IMR-90 (cell line): ENCODE results near the gene TMOD4. TPM values are rescaled to one million over a fixed set of nuclear protein-coding genes. Genes with fewer than 3 reads are reported as not detected.
A peak's percentile ranks its signal among the peaks of the same experiment; 100 is the strongest.
"Not testable (repeated sequence)": the region's sequence is repeated elsewhere in the genome, so short reads cannot be mapped to it uniquely, and the experiment has no call there.

ENCODE experiments used
- ATAC-seq: fragments of 200-7000 bp; cut with Tn5 transposase; 2 replicates; pipeline ENCODE4 v1.9.1; 2020; ENCODE audit warnings: low read depth, mild to moderate bottlenecking, moderate library complexity
- BruUV-seq: library from RNA; stranded (reverse); fragments of 400-500 nt; replicated peaks from 2 replicates; lab custom pipeline; 2021; lab: Mats Ljungman, UMichigan
- CTCF ChIA-PET: fragments of 300-600 bp; formaldehyde crosslinking; extraction: SDS; loops from one replicate; lab custom pipeline; 2021; ENCODE audit warnings: antibody characterized with exemption; lab: Yijun Ruan, JAX
- POLR2A ChIA-PET: fragments of 300-600 bp; sonication (Branson Sonifier 250); formaldehyde crosslinking; loops from one replicate; lab custom pipeline; 2022; ENCODE audit warnings: antibody characterized with exemption; ENCODE audit not compliant: unreplicated experiment; lab: Charles Lee
- DNase-seq: peaks from one replicate; pipeline ENCODE4 v3.0.0; 2013
- H2AFZ ChIP-seq: replicated peaks from 2 replicates; pipeline ENCODE3; 2013; ENCODE audit warnings: low read length, mild to moderate bottlenecking; ENCODE audit not compliant: poor library complexity
- H2AK5ac ChIP-seq: 2 replicates; pipeline ENCODE4 v1.6.1; 2013; ENCODE audit warnings: low read depth, low read length, inconsistent platforms
- H2AK9ac ChIP-seq: replicated peaks from 2 replicates; pipeline ENCODE3; 2013; ENCODE audit warnings: mild to moderate bottlenecking, low read depth, low read length, moderate library complexity; ENCODE audit not compliant: poor library complexity
- H2BK120ac ChIP-seq: 2 replicates; pipeline ENCODE4 v1.6.1; 2013; ENCODE audit warnings: low read depth, low read length, inconsistent platforms
- H2BK15ac ChIP-seq: 3 replicates; pipeline ENCODE4 v1.6.1; 2013; ENCODE audit warnings: low read depth, low read length, inconsistent platforms
- H2BK20ac ChIP-seq: 2 replicates; pipeline ENCODE4 v1.6.1; 2013; ENCODE audit warnings: low read depth, mild to moderate bottlenecking, inconsistent platforms, low read length, moderate library complexity
- H2BK5ac ChIP-seq: 2 replicates; pipeline ENCODE4 v1.6.1; 2013; ENCODE audit warnings: mild to moderate bottlenecking, low read depth, low read length, inconsistent platforms; ENCODE audit not compliant: poor library complexity, severe bottlenecking
- H3K14ac ChIP-seq: replicated peaks from 2 replicates; pipeline ENCODE4 v1.6.1; 2013; ENCODE audit warnings: low read depth, low read length, inconsistent platforms
- H3K18ac ChIP-seq: 2 replicates; pipeline ENCODE4 v1.6.1; 2013; ENCODE audit warnings: low read depth, low read length, control low read depth
- H3K23ac ChIP-seq: 2 replicates; pipeline ENCODE4 v1.6.1; 2013; ENCODE audit warnings: low read depth, low read length, inconsistent platforms
- H3K27ac ChIP-seq: 2 replicates; pipeline ENCODE4 v1.5.1; 2013; ENCODE audit warnings: mild to moderate bottlenecking, control low read depth, low read length; ENCODE audit not compliant: insufficient read depth
- H3K27me3 ChIP-seq: 2 replicates; pipeline ENCODE4 v1.6.1; 2013; ENCODE audit warnings: low read length; ENCODE audit not compliant: control insufficient read depth, insufficient read depth
- H3K36me3 ChIP-seq: 2 replicates; pipeline ENCODE4 v1.6.1; 2013; ENCODE audit warnings: low read length, mixed read lengths; ENCODE audit not compliant: control insufficient read depth, insufficient read depth
- H3K4ac ChIP-seq: 2 replicates; pipeline ENCODE4 v1.6.1; 2013; ENCODE audit warnings: low read depth, low read length, inconsistent platforms
- H3K4me1 ChIP-seq: 2 replicates; pipeline ENCODE4 v1.6.1; 2013; ENCODE audit warnings: low read length, mixed read lengths; ENCODE audit not compliant: control insufficient read depth, insufficient read depth
- H3K4me2 ChIP-seq: 2 replicates; pipeline ENCODE4 v1.6.1; 2013; ENCODE audit warnings: low read depth, mild to moderate bottlenecking, control low read depth, low read length, moderate library complexity
- H3K4me3 ChIP-seq: 2 replicates; pipeline ENCODE4 v1.5.1; 2013; ENCODE audit warnings: low read depth, mild to moderate bottlenecking, control low read depth, low read length, moderate library complexity; ENCODE audit not compliant: insufficient read depth
- H3K56ac ChIP-seq: 2 replicates; pipeline ENCODE4 v1.6.1; 2013; ENCODE audit warnings: low read length, inconsistent platforms; ENCODE audit not compliant: insufficient read depth; ENCODE audit errors: extremely low read depth
- H3K79me1 ChIP-seq, 2 experiments: 2 replicates each; pipeline ENCODE4 v1.6.1; 2013; ENCODE audit warnings: low read length in 2 of 2, inconsistent platforms in 1 of 2, low read depth in 1 of 2
- H3K9ac ChIP-seq: 2 replicates; pipeline ENCODE4 v1.6.1; 2013; ENCODE audit warnings: low read depth, low read length, control low read depth
- H3K9me1 ChIP-seq: 2 replicates; pipeline ENCODE4 v1.6.1; 2013; ENCODE audit warnings: low read length, inconsistent platforms; ENCODE audit not compliant: insufficient read depth
- H3K9me3 ChIP-seq: 2 replicates; pipeline ENCODE4 v1.6.1; 2013; ENCODE audit warnings: low read length; ENCODE audit not compliant: control insufficient read depth, insufficient read depth
- H4K20me1 ChIP-seq: 2 replicates; pipeline ENCODE4 v1.6.1; 2013; ENCODE audit warnings: low read length, inconsistent platforms; ENCODE audit not compliant: insufficient read depth
- H4K5ac ChIP-seq: 2 replicates; pipeline ENCODE4 v1.6.1; 2013; ENCODE audit warnings: mild to moderate bottlenecking, low read depth, low read length, control low read depth
- H4K8ac ChIP-seq, 2 experiments: 2 replicates each; pipeline ENCODE4 v1.6.1; 2013; ENCODE audit warnings: low read depth in 2 of 2, low read length in 2 of 2, control low read depth in 1 of 2, inconsistent platforms in 1 of 2
- H4K91ac ChIP-seq: 2 replicates; pipeline ENCODE4 v1.6.1; 2013; ENCODE audit warnings: low read depth, low read length, inconsistent platforms; ENCODE audit not compliant: insufficient read depth
- WGBS, 2 experiments: methylation state at CpG; one replicate each; pipeline versions ENCODE4 v1.1.5 to v1.1.7; 2013; ENCODE audit warnings: missing lambda C conversion rate in 2 of 2; ENCODE audit not compliant: insufficient read length in 1 of 2; ENCODE audit errors: extremely low coverage in 2 of 2; 5-methylcytosine and 5-hydroxymethylcytosine counted together
- dilution Hi-C: fragments of 300-500 bp; cut with HindIII; formaldehyde crosslinking; loops from one replicate; pipeline ENCODE4 v1.14.3; 2018; ENCODE audit warnings: low sequenced_read_pairs; ENCODE audit not compliant: unreplicated experiment
- in situ Hi-C: fragments of 300-500 bp; cut with MboI; formaldehyde crosslinking; loops from 3 replicates; pipeline ENCODE4 v1.14.3; 2019; ENCODE audit warnings: low sequenced_read_pairs, inconsistent platforms, mixed read lengths
- intact Hi-C: fragments of 100-400 bp; cut with micrococcal nuclease; formaldehyde crosslinking; loops from 2 replicates; pipeline ENCODE4 v1.10.0; 2022
- polyA plus RNA-seq, 3 experiments: library from polyadenylated mRNA; depleted of rRNA; stranded (reverse); fragments of >200 nt; gene quantifications; 2 replicates each; pipeline ENCODE4 v1.2.3, GENCODE V29; 2012; ENCODE audit warnings: low replicate concordance in 1 of 3
- total RNA-seq: library from RNA; depleted of rRNA; stranded (reverse); fragments of >200 nt; gene quantifications from 2 replicates; pipeline ENCODE4 v1.2.3, GENCODE V29; 2012

TMOD4 gene
- total and polyA plus RNA-seq, 2 of the 4 experiments (the other 2 are of a cell fraction), result 0.27 TPM; not detected in 1

DNA sequence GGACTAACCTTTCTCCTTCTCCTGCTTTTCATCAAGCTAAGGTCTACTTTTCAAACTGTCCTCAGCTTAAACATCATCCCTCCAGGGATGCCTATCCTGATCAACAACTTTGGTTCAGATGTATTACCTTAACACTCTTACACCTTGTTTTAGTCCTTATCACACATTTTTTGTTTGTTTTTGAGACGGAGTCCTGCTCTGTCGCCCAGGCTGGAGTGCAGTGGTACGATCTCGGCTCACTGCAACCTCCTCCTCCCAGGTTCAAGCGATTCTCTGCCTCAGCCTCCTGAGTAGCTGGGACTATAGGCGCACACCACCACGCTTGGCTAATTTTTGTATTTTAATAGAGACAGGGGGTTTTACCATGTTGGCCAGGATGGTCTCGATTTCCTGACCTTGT lies 12.9 kb upstream of the TMOD4 start:
- Histone ChIP-seq H3K23ac (peak overlapping the region; percentile 19), H3K36me3 (peaks cover 16% of the 10 kb centered on the region), H3K14ac (0 out of 2 replicates have a peak overlapping the region, but pooled peaks have one; percentile 0), H3K9ac (0 out of 2 replicates have a peak overlapping the region, but pooled peaks have one; percentile 93), H3K9me1 (peaks cover 12% of the 10 kb centered on the region; the same call in 1 of the 2 replicates), H3K79me1 (peaks cover 29 to 45% of the 10 kb centered on the region in 2 experiments), H3K4me2 (peak overlapping the region; percentile 84), H3K4me3 (peak overlapping the region; percentile 73)
- POLR2A ChIA-PET, H2BK20ac ChIP-seq, H3K4ac ChIP-seq, in situ Hi-C loops, BruUV-seq, dilution Hi-C loops, H2BK15ac ChIP-seq, H3K18ac ChIP-seq, H3K27me3 ChIP-seq, H4K5ac ChIP-seq, H4K20me1 ChIP-seq, ATAC-seq, H4K8ac ChIP-seq, H4K91ac ChIP-seq, H3K27ac ChIP-seq, H2BK5ac ChIP-seq, H3K9me3 ChIP-seq, intact Hi-C loops, H2BK120ac ChIP-seq, H2AFZ ChIP-seq, H2AK9ac ChIP-seq, H3K4me1 ChIP-seq, H2AK5ac ChIP-seq, H3K56ac ChIP-seq, DNase-seq: not testable (repeated sequence)
- WGBS, 2 experiments, result no CpG with 5 or more reads among the region's 8 CpGs
- CTCF ChIA-PET, result interaction anchor here (0.5 kb wide), 1 partner anchor 31 kb away, joined by 4 read pairs; no protein-coding TSS in a partner anchor
